ENCODE data around the gene MPPED1.

DNA sequence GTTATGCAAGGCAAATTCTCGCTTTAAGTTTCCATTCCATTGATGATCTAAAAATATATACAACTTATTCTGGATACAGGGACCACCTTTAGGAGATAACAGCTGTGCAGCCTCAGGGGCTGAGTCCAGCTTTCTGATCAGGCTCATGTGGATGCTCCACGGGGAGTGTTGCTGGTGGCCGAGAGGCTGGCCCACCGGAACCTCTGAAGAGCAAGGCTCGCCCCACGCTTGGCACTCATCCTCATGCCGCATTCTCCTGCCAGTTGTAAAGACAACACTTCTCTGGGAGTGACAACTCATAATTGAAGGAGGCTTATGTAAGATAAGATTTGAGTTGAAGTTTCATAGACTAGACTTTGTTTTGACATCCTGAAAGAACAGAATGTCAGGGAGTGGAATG, 123.5 kb downstream of the MPPED1 start:
- TF ChIP-seq, protein P1, sequence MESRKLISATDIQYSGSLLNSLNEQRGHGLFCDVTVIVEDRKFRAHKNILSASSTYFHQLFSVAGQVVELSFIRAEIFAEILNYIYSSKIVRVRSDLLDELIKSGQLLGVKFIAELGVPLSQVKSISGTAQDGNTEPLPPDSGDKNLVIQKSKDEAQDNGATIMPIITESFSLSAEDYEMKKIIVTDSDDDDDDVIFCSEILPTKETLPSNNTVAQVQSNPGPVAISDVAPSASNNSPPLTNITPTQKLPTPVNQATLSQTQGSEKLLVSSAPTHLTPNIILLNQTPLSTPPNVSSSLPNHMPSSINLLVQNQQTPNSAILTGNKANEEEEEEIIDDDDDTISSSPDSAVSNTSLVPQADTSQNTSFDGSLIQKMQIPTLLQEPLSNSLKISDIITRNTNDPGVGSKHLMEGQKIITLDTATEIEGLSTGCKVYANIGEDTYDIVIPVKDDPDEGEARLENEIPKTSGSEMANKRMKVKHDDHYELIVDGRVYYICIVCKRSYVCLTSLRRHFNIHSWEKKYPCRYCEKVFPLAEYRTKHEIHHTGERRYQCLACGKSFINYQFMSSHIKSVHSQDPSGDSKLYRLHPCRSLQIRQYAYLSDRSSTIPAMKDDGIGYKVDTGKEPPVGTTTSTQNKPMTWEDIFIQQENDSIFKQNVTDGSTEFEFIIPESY (IDR thresholded peaks at IDR 0.05) = no peak
- TF ChIP-seq, protein P2, sequence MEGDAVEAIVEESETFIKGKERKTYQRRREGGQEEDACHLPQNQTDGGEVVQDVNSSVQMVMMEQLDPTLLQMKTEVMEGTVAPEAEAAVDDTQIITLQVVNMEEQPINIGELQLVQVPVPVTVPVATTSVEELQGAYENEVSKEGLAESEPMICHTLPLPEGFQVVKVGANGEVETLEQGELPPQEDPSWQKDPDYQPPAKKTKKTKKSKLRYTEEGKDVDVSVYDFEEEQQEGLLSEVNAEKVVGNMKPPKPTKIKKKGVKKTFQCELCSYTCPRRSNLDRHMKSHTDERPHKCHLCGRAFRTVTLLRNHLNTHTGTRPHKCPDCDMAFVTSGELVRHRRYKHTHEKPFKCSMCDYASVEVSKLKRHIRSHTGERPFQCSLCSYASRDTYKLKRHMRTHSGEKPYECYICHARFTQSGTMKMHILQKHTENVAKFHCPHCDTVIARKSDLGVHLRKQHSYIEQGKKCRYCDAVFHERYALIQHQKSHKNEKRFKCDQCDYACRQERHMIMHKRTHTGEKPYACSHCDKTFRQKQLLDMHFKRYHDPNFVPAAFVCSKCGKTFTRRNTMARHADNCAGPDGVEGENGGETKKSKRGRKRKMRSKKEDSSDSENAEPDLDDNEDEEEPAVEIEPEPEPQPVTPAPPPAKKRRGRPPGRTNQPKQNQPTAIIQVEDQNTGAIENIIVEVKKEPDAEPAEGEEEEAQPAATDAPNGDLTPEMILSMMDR (IDR thresholded peaks at IDR 0.05; ENCODE audit: low read depth, low read length, missing input control) = no peak
- TF ChIP-seq EGR1 (IDR thresholded peaks at IDR 0.05; ENCODE audit: low read depth in 2 of 2) = no peak
- no peak for TF ChIP-seq HNF4A (conservative IDR thresholded peaks at IDR 0.05)
- TF ChIP-seq, protein P3, sequence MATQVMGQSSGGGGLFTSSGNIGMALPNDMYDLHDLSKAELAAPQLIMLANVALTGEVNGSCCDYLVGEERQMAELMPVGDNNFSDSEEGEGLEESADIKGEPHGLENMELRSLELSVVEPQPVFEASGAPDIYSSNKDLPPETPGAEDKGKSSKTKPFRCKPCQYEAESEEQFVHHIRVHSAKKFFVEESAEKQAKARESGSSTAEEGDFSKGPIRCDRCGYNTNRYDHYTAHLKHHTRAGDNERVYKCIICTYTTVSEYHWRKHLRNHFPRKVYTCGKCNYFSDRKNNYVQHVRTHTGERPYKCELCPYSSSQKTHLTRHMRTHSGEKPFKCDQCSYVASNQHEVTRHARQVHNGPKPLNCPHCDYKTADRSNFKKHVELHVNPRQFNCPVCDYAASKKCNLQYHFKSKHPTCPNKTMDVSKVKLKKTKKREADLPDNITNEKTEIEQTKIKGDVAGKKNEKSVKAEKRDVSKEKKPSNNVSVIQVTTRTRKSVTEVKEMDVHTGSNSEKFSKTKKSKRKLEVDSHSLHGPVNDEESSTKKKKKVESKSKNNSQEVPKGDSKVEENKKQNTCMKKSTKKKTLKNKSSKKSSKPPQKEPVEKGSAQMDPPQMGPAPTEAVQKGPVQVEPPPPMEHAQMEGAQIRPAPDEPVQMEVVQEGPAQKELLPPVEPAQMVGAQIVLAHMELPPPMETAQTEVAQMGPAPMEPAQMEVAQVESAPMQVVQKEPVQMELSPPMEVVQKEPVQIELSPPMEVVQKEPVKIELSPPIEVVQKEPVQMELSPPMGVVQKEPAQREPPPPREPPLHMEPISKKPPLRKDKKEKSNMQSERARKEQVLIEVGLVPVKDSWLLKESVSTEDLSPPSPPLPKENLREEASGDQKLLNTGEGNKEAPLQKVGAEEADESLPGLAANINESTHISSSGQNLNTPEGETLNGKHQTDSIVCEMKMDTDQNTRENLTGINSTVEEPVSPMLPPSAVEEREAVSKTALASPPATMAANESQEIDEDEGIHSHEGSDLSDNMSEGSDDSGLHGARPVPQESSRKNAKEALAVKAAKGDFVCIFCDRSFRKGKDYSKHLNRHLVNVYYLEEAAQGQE (IDR thresholded peaks at IDR 0.05) = no peak
- TF ChIP-seq YY1 (IDR thresholded peaks at IDR 0.05) = no peak

Data from liver (tissue), 3 donors.